Activated CD4-positive, CD25-positive, alpha-beta regulatory T cell treated with anti-CD3 and anti-CD28 coated beads, Interleukin-2, amount 50 U/mL, for 16 hours (primary cell): Measurements from ENCODE around the gene FAM13A.
"Not testable (repeated sequence)": the region's sequence is repeated elsewhere in the genome, so short reads cannot be mapped to it uniquely, and the experiment has no call there.

Experiments
- DNase-seq: peaks from one replicate; pipeline ENCODE4 v3.0.0-alpha.2; 2020; ENCODE audit warnings: low read depth, low spot score

Gene FAM13A

DNA sequence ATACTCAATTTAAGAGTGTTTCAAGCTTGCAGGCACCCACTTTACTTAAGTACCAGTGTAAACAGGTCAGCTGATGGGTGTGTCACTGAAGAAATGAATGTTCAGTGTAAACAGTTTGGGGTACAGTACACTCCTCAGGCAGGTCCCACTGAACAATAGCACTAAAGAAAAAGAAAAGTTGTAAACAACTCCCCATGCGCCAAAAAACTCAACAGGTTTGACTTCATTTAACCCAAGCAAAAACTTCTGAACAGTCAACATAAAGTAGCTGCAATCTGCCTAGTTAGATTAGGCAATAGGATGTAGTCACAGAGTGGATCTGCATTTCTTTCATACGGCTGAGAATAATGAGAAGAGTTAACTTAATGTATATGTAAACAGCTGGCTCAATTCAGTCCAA lies 93.2 kb downstream of the FAM13A start:
- DNase-seq, result no peak

DNA sequence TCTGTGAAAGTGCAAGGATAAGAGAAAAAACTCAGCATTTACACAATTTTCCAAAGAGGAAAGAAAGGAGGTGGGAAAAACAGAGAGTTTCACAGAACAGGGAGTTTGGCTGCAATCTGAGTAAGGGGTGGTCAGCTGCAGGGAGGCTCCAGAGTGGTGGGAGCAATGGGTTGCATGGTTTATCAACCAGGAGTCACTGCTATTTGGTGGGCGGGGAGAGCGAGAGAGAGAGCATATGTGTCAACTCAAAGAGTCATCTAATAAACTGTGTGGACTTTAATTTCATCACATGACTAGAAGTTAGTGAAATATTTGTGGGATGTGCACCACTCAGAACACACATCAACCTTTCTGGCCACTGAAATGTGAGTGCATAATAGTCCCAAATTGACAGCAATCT lies 94.6 kb downstream of the FAM13A start:
- DNase-seq, result no peak

DNA sequence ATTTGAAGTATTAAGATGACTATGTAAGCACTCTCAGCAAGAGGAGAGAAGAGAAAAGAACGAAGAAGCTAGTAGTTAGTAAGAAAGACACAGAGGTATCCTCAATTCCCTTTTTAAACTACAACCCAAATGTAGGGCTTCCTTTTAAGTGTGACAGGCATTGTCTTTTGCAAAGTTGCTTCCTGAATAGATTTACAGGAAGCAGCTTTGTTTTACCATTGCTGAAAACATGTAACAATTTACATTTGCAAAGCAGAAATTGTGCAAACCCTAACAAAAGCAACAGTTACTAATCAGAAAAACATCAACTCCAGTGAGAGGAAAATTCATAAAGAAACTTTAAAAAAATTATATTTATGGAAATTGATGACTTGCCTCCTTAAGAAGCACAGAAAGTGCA lies 96.4 kb downstream of the FAM13A start:
- DNase-seq, result no peak

DNA sequence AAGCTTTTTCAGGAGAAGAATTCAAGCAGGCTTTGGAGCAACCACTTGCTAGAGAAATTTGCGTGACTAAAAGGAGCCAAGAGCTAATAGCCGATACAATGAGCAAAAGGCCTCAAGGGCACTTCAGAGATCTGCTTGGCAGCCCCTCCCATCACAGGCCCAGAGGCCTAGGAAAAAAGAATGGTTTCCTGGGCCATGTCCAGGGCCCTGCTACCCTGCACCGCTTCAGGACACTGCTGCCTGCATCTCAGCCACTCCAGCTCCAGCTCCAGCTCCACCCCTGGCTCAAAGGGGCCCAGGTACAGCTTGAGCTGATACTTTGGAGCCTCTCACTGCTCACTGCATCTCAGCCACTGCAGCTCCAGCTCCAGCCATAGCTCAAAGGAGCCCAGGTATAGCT lies 98.9 kb downstream of the FAM13A start:
- DNase-seq, result no peak

DNA sequence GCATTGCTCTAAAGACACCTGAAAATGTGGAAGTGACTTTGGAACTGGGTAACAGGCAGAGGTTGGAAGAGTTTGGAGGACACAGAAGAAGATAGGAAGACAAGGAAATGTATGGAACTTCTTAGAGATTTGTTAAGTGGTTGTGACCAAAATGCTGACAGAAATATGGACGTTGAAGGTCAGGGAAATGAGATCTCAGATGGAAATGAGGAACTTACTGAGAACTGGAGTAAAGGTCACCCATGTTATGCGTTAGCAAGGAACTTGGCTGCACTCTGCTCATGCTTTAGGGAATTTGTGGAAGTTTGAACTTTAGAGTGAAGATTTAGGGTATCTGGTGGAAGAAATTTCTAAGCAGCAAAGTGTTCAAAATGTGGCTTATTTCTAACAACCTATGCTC lies 99.4 kb downstream of the FAM13A start:
- DNase-seq, result no peak

DNA sequence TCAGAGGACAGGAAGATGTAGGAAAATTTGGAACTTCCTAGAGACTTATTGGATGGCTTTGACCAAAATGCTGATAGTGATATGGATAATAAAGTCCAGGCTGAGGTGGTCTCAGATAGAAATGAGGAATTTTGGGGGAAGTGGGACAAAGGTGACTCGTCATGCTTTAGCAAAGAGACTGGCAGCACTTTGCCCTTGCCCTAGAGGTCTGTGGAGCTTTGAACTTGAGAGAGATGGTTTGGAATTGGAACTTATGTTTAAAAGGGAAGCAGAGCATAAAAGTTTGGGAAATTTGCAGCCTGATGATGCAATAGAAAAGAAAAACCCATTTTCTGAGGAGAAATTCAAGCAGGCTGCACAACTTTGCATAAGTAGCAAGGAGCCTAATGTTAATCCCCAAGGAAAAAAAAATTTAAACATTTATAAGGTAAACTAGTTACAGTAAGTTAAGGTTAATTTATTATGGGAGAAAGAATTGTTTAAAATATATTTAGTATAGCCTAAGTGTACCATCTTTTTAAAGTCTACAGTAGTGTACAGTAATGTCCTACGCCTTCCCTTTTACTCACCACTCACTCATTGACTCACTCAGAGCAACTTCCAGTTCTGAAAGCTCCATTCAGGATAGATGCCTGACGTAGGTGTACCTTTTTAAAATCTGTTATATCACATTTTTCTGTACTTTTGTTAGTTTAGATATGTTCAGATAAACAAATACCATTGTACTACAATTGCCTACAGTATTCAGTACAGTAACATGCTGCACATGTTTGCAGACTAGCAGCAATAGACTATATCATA lies 101.2 kb downstream of the FAM13A start:
- DNase-seq, result no peak

DNA sequence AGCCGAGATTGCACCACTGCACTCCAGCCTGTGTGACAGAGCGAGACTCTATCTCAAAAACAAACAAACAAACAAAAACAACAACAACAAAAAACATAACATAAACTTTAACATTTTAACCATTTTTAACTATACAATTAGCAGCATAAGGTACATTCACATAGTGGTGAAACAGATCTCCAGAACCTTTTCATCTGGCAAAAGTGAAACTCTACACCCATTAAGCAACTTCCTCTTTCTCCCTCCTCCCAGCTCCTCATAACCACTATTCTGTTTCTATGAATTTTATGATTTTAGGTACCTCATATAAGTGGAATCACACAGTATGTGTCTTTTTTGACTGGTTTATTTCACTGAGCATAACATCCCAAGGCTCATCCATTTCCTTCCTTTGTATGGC lies 103.6 kb downstream of the FAM13A start:
- DNase-seq, result no peak

DNA sequence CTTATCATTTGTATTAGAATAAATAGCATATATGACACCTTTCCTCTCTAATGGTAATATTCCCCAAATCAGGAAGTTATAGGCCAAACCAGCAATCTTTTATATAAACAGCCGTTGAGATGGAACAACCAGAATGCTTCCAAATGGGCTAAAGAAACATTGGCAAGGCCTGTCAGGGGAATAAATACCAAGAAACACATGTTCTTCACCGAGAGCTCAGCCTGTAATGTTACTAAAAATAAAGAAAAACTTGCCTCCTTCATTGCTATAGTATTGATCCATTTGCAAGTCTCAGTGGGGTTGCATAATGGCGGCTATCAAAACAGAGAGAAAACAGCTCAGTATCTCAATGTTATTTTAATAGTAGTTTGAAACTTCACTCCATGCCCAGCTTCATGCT lies 104.9 kb downstream of the FAM13A start:
- DNase-seq, result no peak

DNA sequence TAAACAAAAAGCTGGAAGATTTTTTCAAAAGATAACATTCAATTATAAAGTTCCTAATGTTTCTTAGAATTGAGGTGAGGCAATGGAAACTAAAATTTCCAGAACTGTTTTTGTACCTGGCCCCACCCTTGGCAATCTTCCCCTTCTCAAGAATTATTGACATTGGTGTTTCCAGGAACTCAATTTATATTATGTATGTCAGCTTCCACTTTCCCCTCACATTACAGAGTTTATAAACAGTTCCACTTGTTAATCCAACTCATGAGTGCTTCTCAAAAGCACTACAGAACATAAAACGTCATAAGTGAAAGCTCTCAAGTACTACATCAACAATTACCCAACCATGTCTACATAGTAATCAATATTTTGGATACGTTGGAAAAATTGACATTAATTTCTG lies 107.4 kb downstream of the FAM13A start:
- DNase-seq, result no peak

DNA sequence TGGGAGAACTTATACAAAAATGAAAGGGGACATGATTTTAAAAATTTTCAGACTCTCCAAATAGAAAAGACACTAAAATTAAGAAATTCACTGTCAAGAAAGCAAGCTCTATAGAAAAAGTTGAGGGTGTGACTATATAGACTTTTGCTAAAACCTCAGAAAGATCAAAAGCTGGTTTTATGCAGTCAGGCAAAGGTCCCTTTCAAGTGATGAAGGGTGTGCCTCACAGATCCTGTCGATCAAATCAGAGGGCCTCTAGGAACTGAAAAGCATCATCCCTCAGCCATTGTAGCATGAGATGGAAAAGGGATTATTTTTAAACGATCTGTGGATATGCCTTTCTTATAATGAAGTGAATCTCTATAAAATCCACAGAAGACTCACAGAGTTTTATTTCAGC lies 116.5 kb downstream of the FAM13A start:
- no peak for DNase-seq

DNA sequence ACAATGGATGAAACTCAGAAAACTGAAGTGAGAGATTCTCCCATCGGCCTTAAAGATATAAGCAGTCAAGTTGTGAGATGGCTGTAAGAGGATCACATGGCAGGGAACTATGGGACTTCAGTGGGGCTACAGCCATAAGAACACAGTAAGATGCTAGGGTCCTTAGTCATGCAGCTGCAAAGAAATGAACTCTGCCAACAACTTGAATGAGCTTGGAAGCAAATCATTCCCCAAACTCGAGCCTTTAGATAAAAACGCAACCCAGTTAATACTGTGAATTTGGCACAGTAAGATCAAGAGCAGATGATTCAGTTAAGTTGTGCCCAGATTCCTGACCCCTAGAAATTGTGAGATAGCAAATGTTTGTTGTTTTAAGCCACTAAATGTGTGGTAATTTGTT lies 117.3 kb downstream of the FAM13A start:
- no peak for DNase-seq

DNA sequence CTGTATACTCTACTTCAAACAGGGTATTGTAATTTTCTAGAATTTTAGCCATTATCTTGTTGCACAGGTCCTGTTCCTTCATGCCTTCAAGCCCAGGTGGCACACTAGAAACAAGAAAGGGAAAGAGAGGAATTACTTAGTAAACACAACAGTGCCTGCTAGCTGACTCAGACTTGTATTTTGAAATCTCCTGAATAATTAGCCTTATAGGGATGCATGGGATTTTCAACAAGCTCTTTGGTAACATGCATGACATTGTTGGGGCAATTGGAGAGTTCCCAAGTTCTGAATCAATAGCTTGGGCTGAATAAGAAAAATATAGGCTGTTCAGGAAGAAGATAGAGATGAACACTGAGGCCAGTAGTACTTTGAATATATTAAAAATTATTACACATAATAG lies 118.8 kb downstream of the FAM13A start:
- no peak for DNase-seq

DNA sequence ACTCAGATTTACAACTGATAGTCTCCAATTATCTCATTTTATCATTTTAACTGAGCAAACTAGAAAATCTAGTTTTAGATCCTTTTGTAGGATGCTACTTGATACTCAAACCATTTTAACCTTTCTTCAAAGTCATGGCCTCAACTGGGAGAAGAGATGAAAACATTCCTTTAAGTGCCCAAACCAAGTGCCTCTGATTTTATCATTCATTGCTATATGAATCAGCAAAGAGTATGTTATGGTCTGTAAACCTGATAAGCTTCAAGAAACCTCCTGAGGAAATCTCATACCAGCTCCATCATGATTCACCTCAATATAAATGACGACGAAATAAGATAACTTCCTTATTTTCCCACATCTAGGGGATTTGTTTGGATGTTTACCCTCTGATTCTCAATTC lies 119.9 kb downstream of the FAM13A start:
- DNase-seq, result no peak

DNA sequence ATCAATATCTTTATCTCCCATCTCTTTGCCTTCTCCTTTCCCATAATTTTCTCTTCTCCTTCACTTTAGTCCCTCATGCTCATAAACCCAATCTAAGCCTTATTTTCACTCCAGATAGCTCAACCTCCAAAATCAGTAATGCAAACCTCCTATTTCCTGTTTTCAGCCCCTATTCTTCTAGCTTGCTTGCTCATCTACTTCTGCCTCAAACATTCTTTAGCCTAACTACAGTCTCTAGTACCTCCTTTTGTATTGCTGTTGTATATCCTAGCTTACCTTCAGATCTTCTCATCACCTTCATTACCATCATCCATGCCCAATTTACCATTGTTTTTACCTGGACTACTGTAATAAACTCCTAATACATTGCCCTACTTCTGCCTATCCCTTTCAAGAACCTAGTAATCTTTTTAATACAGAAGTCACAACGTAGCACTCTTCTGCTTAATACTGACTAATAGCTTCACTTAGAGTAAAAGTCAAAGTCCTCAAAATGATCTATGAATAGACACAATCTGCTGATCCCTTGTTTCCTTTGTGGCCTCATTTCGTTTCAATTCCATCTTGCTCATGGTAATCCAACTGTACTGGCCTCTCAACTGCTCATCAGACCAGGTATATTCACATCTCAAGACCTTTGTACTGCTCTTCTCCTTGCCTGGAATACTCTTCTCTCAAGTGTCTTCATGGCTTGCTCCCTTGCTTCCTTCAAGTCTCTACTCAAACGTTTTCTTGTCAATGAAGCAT lies 123.4 kb downstream of the FAM13A start:
- DNase-seq, result no peak

DNA sequence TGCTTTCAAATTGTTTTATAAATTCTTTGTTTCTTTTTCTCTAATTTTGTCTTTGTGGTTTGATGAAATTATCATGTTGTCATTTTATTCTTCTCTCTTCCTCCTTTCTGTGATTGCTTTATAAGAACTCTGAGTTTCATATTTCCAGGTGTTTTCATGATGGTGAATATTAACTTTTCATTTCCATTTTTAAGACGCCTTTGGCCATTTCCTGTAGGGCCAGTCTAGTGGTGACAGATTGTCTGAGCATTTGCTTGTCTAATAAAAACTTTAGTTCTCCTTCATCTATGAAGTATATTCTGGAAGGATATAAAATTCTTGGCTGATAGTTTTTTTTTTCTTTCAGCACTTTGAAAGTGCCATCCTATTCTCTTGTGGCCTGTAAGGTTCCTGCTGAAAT lies 128.1 kb downstream of the FAM13A start:
- no peak for DNase-seq

DNA sequence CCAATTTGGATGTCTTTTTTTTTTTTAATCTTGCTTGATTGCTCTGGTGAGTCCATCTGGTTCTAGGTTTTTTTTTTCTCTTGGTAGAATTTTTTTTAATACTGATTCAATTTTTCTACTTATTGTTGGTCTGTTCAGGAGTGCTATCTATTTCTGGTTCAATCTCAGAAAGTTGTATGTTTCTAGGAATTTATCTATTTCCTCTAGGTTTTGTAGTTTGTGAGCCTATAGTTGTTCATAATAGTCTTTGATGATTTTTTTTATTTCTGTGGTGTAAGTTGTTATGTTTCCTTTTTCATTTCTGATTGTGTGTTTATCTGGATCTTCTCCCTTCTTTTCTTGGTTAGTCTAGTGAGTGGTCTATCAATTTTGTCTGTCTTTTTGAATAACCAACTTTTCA lies 129.6 kb downstream of the FAM13A start:
- no peak for DNase-seq

DNA sequence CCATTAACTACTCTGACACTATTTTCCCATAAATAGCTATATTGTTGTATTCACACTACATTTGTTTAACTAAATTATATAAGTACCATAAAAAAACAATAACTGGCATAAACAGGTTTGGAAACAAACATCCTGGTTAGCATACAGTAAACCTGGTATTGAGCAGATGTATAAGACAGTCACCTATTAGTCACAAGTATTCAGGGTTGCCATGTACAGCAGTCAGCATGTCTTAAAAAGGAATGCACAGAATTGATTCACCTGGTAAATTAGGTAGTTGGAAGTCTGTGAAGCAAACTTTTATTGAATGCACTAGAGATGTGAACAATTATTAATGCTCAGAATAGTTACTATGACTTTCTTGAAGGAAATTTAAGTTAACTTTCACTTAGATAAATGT lies 137.9 kb downstream of the FAM13A start:
- DNase-seq, result no peak

DNA sequence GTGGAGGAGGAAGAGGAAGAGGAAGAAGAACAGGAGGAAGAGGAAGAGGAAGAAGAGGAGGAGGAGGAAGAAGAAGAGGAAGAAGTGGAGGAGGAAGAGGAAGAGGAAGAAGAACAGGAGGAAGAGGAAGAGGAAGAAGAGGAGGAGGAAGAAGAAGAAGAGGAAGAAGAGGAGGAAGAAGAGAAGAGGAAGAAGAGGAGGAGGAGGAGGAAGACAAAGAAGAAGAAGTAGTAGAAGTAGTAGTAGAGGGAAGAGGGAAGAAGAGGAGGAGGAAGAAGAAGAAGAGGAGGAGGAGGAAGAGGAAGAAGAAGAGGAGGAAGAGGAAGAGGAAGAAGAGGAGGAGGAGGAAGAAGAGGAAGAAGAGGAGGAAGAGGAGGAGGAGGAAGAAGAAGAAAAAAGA lies 143.8 kb downstream of the FAM13A start:
- DNase-seq, result not testable (repeated sequence)

DNA sequence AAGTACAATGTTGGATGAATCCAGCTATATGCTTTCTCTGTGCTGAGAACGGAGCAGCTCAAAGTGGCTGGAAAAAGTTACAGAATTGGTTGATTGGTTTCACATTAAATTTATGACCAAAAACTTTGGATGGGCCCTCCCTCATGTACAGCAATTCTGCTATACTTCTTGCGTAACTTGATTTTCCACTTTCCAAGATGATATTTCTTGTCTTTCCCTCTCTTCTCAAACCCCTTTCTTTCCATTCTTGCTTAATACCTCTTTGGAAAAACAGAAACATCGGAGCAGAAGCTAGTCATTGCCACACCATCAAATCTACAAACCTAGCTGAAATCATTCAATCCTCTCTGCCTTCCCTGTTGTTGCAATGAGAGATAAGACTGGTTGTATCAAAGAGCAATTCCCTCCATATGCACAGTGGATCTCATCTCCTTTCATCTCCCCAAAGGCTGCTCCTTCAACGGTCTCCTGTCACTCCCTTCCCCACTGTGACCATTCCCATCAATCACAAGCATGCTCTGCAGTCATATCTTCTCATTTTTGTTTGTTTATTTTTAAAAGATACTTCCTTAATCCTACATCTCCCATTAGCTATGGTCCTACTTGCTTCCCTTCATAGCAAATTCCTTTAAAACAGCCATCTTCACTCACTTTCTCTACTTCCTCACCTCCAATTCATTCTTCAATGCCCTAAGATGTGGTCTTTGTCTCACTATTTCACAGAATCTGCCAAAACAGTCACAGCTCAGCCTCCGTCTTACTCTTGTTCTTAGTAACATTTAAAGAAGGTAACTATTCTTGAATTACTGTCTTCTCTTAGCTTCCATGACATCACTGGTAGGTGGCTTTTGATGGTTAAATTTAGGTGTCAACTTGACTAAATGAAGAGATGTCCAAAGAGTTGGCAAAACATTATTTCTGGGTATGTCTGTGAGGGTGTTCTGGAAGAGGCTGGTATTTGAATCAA lies 145.5 kb downstream of the FAM13A start:
- no peak for DNase-seq

DNA sequence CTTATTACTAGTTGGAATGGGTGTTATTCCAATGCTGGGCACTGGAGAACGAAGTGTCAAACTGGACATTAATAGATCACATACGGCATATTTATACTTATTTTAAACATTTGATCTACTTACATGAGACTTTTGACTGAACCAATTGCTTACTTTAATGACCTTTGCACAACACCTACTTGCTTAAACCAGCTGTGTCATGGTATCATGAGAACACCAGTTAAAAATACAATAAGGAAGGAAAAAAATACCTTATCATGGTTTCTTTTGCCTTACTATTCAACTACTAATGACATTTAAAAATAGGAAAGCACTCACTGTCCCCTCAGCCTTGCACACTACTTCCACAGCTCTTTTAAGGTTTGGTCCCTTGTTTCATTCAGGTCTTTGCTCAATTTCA lies 146.9 kb downstream of the FAM13A start:
- DNase-seq, result no peak

DNA sequence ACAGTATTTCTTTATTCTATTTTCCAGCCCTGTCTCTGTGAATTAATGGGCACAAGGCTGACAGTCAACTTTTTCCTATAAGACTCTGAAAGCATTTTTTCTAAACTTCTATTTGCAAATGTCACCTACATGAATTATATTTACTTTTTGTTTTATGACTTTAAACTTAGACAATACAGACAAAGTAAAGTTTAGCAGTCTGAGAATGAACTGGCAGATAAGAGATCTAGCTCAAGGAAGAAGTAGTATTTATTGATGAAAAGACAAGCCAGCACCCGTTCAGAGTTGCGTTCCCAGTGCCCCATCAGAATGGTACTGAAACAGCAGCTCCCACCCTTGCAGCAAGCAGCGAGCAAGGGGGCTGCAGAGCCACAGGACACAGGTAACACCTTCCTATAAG lies 148.5 kb downstream of the FAM13A start:
- no peak for DNase-seq

DNA sequence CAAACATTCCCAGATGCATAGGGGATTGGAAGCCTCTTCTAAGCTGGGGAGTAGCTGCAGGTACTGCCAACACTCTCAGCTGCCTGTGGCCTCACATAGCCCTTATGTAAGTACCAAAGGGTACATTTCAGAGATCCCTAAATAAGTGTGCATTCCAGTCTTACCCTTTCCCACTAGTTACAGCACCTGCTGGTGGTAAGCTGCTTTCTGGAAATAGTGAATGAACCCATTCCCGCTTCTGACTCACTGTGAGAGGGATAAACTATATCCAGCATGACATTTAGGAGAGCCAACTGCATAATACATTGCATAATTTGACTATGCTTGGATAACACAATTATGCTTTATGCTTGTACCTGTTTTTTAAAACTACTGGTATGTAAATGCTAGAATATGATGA lies 149.0 kb downstream of the FAM13A start:
- no peak for DNase-seq
